HCT116 (cell line): ENCODE results near the gene TAF1. TPM values are rescaled to one million over a fixed set of nuclear protein-coding genes. Genes with fewer than 3 reads are reported as not detected.
"Not testable (repeated sequence)": the region's sequence is repeated elsewhere in the genome, so short reads cannot be mapped to it uniquely, and the experiment has no call there.

Experiments used
- ATAC-seq: fragments of 200-7000 bp; cut with Tn5 transposase; 2 replicates; pipeline ENCODE4 v1.9.1; 2020; ENCODE audit warnings: mild to moderate bottlenecking, moderate library complexity
- BruUV-seq: library from RNA; stranded (reverse); fragments of 400-500 nt; replicated peaks from 2 replicates; lab custom pipeline; 2021; lab: Mats Ljungman, UMichigan
- CTCF ChIA-PET: fragments of 300-600 bp; sonication (Branson Sonifier 250); formaldehyde crosslinking; loops from one replicate; lab custom pipeline; 2021; ENCODE audit warnings: antibody characterized with exemption; lab: Charles Lee
- POLR2A ChIA-PET: fragments of 300-600, 350-600 bp; sonication (Branson Sonifier 250); formaldehyde crosslinking; loops from one replicate; lab custom pipeline; 2021; ENCODE audit warnings: antibody characterized with exemption; lab: Charles Lee
- RAD21 ChIA-PET, 2 experiments: fragments of 300-600 bp; sonication (Branson Sonifier 250); formaldehyde crosslinking; loops; one replicate each; lab custom pipeline; 2023; ENCODE audit warnings: low total read pairs in 2 of 2; ENCODE audit not compliant: uncharacterized antibody in 2 of 2, unreplicated experiment in 2 of 2, low non-redundant PET in 1 of 2; lab: Charles Lee
- DNase-seq: peaks from one replicate; pipeline ENCODE4 v3.0.0-alpha.2; 2010; ENCODE audit warnings: low read depth, low spot score
- H2AFZ ChIP-seq: fragments of 200-600 bp; shearing (Covaris generic), sonication (generic); 2 replicates; pipeline ENCODE4 v1.6.1; 2017; ENCODE audit warnings: low read depth, mixed run types, mixed read lengths, antibody characterized with exemption, low read length; ENCODE audit not compliant: poor library complexity, severe bottlenecking
- H3K27ac ChIP-seq: 2 replicates; pipeline ENCODE4 v1.5.1; 2012; ENCODE audit warnings: low read depth, low read length
- H3K27me3 ChIP-seq: fragments of 200-600 bp; sonication (generic); 2 replicates; pipeline ENCODE4 v1.6.1; 2016; ENCODE audit warnings: mixed run types, low read length, mixed read lengths; ENCODE audit not compliant: insufficient read depth
- H3K36me3 ChIP-seq, 2 experiments: fragments of 200-500 bp in 1 of 2; fragments of 200-600 bp in 1 of 2; sonication (Bioruptor generic) in 1 of 2; sonication (generic) in 1 of 2; 2 replicates each; pipeline versions ENCODE4 v1.5.1 to v1.6.1; 2014 to 2016; ENCODE audit warnings: low read length in 2 of 2, inconsistent platforms in 1 of 2, mixed read lengths in 1 of 2, mixed run types in 1 of 2; ENCODE audit not compliant: insufficient read depth in 2 of 2, control insufficient read depth in 1 of 2
- H3K4me1 ChIP-seq, 2 experiments: fragments of 200-600 bp in 1 of 2; sonication (generic) in 1 of 2; 2 replicates each; pipeline versions ENCODE4 v1.5.1 to v1.6.1; 2012 to 2017; ENCODE audit warnings: low read length in 2 of 2, inconsistent platforms in 1 of 2, mild to moderate bottlenecking in 1 of 2, mixed read lengths in 1 of 2, mixed run types in 1 of 2, moderate library complexity in 1 of 2; ENCODE audit not compliant: insufficient read depth in 2 of 2, control insufficient read depth in 1 of 2
- H3K4me2 ChIP-seq: fragments of 200-600 bp; sonication (generic); 2 replicates; pipeline ENCODE4 v1.6.1; 2017; ENCODE audit warnings: mixed run types, low read length, mixed read lengths
- H3K4me3 ChIP-seq, 2 experiments: fragments of 200-600 bp in 1 of 2; sonication (generic) in 1 of 2; replicated peaks in 1 of 2; 2 replicates each; pipeline ENCODE4 v1.5.1; 2011 to 2016; ENCODE audit warnings: low read length in 2 of 2, control low read depth in 1 of 2, low read depth in 1 of 2, mild to moderate bottlenecking in 1 of 2, mixed read lengths in 1 of 2, mixed run types in 1 of 2
- H3K79me2 ChIP-seq: fragments of 200-600 bp; sonication (generic); 2 replicates; pipeline ENCODE4 v1.6.1; 2017; ENCODE audit warnings: mild to moderate bottlenecking, mixed run types, low read length, moderate library complexity, mixed read lengths; ENCODE audit not compliant: insufficient read depth
- H3K9ac ChIP-seq: fragments of 200-600 bp; sonication (generic); 2 replicates; pipeline ENCODE4 v1.6.1; 2016; ENCODE audit warnings: low read length, mixed read lengths
- H3K9me2 ChIP-seq: fragments of 200-600 bp; sonication (generic), shearing (Covaris generic); 2 replicates; pipeline ENCODE4 v1.6.1; 2017; ENCODE audit warnings: mixed run types, mild to moderate bottlenecking, moderate library complexity; ENCODE audit not compliant: insufficient read depth
- H3K9me3 ChIP-seq, 2 experiments: fragments of 200-500 bp in 1 of 2; fragments of 200-600 bp in 1 of 2; sonication (Bioruptor generic) in 1 of 2; sonication (generic) in 1 of 2; 2 replicates each; pipeline ENCODE4 v1.6.1; 2014 to 2017; ENCODE audit warnings: low read length in 2 of 2, mixed read lengths in 2 of 2, inconsistent platforms in 1 of 2, low read depth in 1 of 2, mild to moderate bottlenecking in 1 of 2, mixed run types in 1 of 2, moderate library complexity in 1 of 2; ENCODE audit not compliant: control insufficient read depth in 1 of 2, insufficient read depth in 1 of 2
- H4K20me1 ChIP-seq: fragments of 200-600 bp; sonication (generic), shearing (Covaris generic); 2 replicates; pipeline ENCODE4 v1.6.1; 2017; ENCODE audit warnings: mixed run types, mild to moderate bottlenecking, moderate library complexity; ENCODE audit not compliant: insufficient read depth
- EGR1 ChIP-seq: IDR thresholded peaks from 2 replicates; pipeline ENCODE4 v1.6.1; 2012; ENCODE audit warnings: low read depth
- EZH2phosphoT487 ChIP-seq: fragments of 200-600 bp; IDR thresholded peaks from 2 replicates; pipeline ENCODE4 v1.6.1; 2018; ENCODE audit warnings: antibody characterized with exemption, borderline replicate concordance
- JUND ChIP-seq: IDR thresholded peaks from 2 replicates; pipeline ENCODE4 v1.6.1; 2012
- RAD21 ChIP-seq: IDR thresholded peaks from 2 replicates; pipeline ENCODE4 v1.6.1; 2012; ENCODE audit warnings: low read depth, mild to moderate bottlenecking
- ZFX ChIP-seq: fragments of 450-650 bp; IDR thresholded peaks from 2 replicates; pipeline ENCODE4 v1.6.1; 2017
- intact Hi-C: fragments of 100-400 bp; cut with micrococcal nuclease; formaldehyde crosslinking; loops from 2 replicates; pipeline ENCODE4 v1.10.0; 2022
- total RNA-seq: library from RNA; stranded (reverse); gene quantifications from one replicate; pipeline ENCODE4 v1.2.1, GENCODE V29; 2021; ENCODE audit not compliant: unreplicated experiment
- TF ChIP-seq, protein P1 (sequence below): IDR thresholded peaks from 2 replicates; pipeline ENCODE4 v1.6.1; 2012; ENCODE audit warnings: low read depth

TAF1 gene
- total RNA-seq, 1 experiment from 2014 or later: 27.7 TPM

DNA sequence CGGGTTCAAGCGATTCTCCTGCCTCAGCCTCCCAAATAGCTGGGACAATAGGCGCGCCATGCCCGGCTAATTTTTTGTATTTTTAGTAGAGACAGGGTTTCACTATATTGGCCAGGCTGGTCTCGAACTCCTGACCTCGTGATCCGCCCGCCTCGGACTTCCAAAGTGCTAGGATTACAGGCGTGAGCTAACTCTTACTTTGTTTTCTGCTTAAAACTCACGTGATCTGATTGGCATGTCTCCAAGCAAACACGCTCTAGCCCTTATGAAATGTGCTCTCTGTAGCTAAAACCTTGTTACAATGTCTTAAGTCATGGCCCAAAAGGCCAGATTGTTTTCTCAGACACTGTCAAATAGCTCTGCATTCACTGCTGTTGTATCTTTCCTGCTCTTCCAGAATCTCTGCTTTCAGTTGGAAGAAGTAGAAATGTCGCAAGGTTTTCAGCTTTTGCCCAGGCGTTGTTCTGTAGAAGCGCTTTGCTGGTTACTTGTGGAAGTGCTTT is 127.0 kb downstream of the TAF1 start:
- Histone ChIP-seq H2AFZ (no peak overlapping the region), H3K36me3 (no peaks in the 10 kb centered on the region), H3K4me2 (no peak overlapping the region), H3K27ac (no peak overlapping the region), H3K9ac (no peak overlapping the region), H3K9me2 (no peaks in the 10 kb centered on the region), H4K20me1 (no peaks in the 10 kb centered on the region), H3K27me3 (no peaks in the 10 kb centered on the region), H3K4me1 (no peaks in the 10 kb centered on the region), H3K79me2 (no peaks in the 10 kb centered on the region), H3K4me3 (no peak overlapping the region), H3K9me3 (no peaks in the 10 kb centered on the region)
- DNase-seq: no peak
- intact Hi-C loops: no loop called here
- POLR2A ChIA-PET: no interaction called here
- TF ChIP-seq ZFX: no peak
- TF ChIP-seq, protein P1, sequence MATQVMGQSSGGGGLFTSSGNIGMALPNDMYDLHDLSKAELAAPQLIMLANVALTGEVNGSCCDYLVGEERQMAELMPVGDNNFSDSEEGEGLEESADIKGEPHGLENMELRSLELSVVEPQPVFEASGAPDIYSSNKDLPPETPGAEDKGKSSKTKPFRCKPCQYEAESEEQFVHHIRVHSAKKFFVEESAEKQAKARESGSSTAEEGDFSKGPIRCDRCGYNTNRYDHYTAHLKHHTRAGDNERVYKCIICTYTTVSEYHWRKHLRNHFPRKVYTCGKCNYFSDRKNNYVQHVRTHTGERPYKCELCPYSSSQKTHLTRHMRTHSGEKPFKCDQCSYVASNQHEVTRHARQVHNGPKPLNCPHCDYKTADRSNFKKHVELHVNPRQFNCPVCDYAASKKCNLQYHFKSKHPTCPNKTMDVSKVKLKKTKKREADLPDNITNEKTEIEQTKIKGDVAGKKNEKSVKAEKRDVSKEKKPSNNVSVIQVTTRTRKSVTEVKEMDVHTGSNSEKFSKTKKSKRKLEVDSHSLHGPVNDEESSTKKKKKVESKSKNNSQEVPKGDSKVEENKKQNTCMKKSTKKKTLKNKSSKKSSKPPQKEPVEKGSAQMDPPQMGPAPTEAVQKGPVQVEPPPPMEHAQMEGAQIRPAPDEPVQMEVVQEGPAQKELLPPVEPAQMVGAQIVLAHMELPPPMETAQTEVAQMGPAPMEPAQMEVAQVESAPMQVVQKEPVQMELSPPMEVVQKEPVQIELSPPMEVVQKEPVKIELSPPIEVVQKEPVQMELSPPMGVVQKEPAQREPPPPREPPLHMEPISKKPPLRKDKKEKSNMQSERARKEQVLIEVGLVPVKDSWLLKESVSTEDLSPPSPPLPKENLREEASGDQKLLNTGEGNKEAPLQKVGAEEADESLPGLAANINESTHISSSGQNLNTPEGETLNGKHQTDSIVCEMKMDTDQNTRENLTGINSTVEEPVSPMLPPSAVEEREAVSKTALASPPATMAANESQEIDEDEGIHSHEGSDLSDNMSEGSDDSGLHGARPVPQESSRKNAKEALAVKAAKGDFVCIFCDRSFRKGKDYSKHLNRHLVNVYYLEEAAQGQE: no peak
- TF ChIP-seq EGR1: no peak
- TF ChIP-seq JUND: no peak
- TF ChIP-seq RAD21: no peak
- TF ChIP-seq EZH2phosphoT487: no peak
- no peak for ATAC-seq
- RAD21 ChIA-PET: no interaction called here
- CTCF ChIA-PET: no interaction called here
- no TSS peak for BruUV-seq

DNA sequence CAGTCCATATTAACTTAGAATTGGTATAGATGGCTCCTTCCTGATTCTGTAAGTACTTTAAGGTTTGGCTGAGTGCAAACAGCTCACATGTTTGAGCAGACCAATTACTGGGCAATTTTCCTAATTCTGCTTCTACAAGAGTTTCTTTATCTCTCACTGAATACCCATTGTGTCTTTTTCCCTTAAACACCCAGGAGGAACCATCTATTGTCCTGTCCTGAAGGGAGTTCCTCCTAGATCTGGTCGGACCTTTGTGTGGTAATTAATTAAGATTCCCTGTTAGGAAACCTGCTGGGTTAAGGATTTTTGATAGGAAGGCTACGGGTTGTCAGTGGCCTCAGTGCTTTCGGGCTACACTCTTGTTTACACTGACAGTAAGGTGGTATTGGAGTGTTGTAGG is 129.8 kb downstream of the TAF1 start:
- RAD21 ChIA-PET, H3K4me1 ChIP-seq, H3K36me3 ChIP-seq, H4K20me1 ChIP-seq, H3K9me3 ChIP-seq, H3K4me3 ChIP-seq, POLR2A ChIA-PET, H3K4me2 ChIP-seq, intact Hi-C loops, ATAC-seq, BruUV-seq, H2AFZ ChIP-seq, H3K9ac ChIP-seq, H3K27ac ChIP-seq, DNase-seq, H3K27me3 ChIP-seq, CTCF ChIA-PET, H3K79me2 ChIP-seq, H3K9me2 ChIP-seq: not testable (repeated sequence)
